Activated CD8-positive, alpha-beta memory T cell treated with anti-CD3 and anti-CD28 coated beads, Interleukin-2, amount 50 U/mL, for 1 hour (primary cell): Measurements from ENCODE around the gene CAMSAP2.

Experiments
- DNase-seq: peaks from one replicate; pipeline ENCODE4 v3.0.0-alpha.2; 2020; ENCODE audit errors: extremely low read depth

Gene CAMSAP2

DNA sequence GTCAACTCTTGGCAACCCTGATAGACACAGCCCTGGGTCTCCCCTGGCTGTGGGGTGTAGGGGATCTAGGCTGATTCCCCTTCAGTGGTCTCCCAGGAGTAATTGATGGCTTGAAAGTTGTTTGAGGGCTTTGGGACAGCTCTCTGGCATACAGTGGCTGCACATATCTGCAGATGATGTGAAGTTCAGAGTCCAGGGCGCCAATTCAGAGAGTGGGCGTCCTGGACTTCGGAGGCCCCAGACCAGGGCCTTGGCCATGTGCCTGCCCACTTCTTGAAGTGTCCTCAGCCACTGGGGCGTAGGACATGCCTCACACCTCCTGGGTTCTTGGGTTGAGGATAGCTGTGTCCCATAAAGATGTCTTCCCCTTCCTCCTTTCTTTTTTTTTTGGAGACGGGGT is 158.6 kb downstream of the CAMSAP2 start:
- no peak for DNase-seq

DNA sequence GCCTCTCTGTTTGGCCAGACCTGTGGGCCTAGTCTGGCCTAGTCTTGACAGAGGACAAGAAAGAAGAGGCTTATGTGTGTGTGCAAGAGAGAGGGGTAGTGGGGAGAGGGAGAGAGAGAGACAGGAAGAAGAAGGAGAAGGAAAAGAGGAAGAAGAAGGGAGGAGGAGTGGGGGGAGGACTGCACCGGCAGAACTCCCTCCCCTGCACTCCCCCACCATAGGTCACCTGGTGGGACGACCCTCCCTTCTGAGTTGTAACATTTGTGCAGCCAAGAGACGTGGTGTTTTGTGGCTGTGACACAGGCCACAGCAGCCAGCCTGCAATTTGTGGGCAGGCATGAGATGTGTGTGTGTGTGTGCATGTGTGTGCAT is 160.3 kb downstream of the CAMSAP2 start:
- no peak for DNase-seq

GRCh38 chr1:200899451-200899915 is 160.8 kb downstream of the CAMSAP2 start:
- DNase-seq, result no peak

DNA sequence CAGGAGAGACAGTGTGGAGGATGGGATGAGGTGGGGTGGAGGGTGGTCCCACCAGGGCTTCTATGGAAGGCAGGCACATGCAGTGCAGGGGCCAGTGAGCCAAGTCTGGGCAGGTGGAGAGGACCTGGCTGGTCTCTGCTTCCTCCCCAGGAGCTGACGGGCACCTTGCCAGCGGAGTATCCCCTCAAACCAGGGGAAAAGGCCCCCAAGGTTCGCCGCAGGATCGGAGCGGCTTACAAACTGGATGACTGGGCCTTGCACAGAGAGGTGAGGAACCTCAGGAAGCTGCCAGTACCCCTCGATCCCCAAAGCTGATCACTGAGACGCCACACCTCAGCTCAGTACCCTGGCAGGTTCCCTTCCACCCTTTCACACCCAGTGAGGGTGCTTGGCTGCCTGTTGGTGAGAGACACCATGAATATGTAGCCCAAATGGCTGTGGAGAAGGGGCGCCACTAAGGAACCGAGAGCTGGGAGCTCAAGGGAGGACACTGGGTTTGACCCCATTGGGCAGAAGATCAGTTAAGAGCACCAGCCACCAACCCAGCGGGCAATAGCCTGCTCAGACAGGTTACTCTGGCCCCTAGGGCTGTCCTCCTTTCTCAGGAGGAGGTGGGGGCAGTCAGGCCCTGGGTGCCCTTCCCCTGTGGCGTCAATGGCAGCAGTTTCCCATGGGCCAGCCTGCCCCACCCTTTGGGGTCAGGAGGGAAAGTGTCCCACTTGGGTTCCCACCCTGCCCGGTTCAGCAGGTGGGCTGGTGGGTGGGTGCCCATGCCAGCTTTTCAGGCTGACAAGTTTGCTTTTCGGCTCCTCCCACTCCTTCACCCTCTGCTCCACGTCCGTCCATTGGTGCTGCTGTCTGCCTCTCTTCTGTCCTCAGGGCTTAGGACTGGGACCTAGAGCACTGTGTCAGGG is 161.5 kb downstream of the CAMSAP2 start:
- no peak for DNase-seq

GRCh38 chr1:200900877-200901276 is 162.2 kb downstream of the CAMSAP2 start:
- no peak for DNase-seq

- no peak for DNase-seq
Observed at GRCh38 chr1:200901350-200901749, 162.7 kb downstream of the CAMSAP2 start.

GRCh38 chr1:200901796-200902444 is 163.2 kb downstream of the CAMSAP2 start:
- no peak for DNase-seq

DNA sequence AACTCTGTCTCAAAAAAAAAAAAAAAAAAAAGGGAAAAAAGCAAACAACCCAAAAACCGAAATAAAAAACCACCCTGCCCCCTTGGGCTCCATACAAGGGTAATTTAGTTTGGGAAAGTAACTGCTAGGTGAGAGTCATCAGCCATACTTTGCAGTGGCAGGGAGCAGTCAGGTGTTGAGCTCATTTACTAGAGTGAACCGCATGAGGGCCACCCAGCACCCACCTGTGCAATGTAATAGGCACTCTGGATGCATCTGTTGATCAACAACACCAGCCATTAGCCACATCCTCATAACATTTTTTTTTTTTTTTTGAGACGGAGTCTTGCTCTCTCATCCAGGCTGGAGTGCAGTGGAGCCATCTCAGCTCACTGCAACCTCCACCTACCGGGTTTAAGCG is 165.1 kb downstream of the CAMSAP2 start:
- no peak for DNase-seq

GRCh38 chr1:200904772-200905171 is 166.1 kb downstream of the CAMSAP2 start:
- no peak for DNase-seq

GRCh38 chr1:200905411-200906052 is 166.8 kb downstream of the CAMSAP2 start:
- no peak for DNase-seq

GRCh38 chr1:200906491-200906890 is 167.8 kb downstream of the CAMSAP2 start:
- DNase-seq, result no peak

- no peak for DNase-seq
Observed at GRCh38 chr1:200907611-200908097, 169.0 kb downstream of the CAMSAP2 start.

GRCh38 chr1:200908191-200908868 is 169.6 kb downstream of the CAMSAP2 start:
- DNase-seq, result no peak

- no peak for DNase-seq
Observed at GRCh38 chr1:200909071-200909470, 170.4 kb downstream of the CAMSAP2 start.

GRCh38 chr1:200909757-200910239 is 171.1 kb downstream of the CAMSAP2 start:
- DNase-seq, result no peak
